ENCODE data around the gene CD44.
A peak's percentile ranks its signal among the peaks of the same experiment; 100 is the strongest.

The CD44 gene

DNA sequence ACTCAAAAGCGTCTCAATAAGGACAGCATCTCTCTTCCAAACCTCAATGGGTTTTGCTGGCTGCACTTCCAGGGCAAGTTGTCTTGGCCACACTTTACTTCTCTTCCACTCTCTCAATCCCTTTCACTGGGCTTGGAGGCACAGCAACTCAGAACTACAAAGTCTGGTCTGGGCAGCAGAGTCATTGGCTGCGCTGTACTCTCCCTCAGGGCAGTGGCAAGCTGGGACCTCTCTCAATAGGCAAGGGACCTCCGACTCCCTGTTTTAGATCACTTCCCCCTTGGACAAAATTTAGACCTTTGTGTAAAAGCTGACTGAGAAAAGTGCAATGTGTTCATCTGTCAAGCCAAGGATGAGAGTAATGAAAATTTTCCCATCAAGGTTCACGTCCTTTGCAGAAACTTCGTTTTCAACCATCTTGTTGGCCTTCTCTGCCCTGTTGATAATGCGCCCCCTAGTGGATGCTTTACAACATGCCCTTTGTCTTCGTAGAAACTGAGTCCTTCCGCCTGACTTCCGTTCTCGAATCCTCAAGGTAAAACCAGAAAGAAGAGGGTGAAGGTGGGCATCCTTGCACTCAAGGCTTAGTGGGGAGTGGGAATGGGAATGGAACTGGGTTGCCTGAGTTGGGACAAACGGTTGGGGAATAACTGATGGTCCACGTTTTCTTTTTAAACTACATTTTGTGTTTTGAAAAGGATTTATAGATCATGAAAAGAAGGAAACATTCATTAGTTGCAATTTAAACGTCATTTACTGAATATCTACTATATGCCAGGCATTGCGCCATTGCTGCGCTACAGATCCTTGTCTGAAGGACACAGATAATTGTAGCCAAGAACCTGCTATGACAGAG is 99.1 kb downstream of the CD44 start:
- peak; percentile 47 for DNase-seq (ENCODE audit: low spot score)

DNA sequence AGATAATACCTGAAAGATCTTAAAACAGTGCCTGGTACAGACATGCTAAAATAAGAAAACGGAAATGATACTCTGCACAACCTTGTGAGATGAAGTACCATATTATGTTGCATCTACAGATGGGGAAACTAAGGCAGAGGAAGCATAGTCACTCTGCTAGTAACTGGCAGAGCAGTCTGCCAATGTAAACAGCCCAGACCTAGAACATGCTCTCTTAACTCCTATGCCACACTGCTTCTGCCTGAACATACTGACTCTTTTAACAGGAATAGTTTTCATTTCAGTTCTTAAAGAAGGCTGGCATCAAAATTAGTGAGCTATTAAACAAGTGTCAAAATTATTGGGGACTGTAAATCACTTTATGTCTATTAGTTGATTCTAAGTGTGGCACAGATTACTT is 99.9 kb downstream of the CD44 start:
- DNase-seq (ENCODE audit: low spot score) = no peak

DNA sequence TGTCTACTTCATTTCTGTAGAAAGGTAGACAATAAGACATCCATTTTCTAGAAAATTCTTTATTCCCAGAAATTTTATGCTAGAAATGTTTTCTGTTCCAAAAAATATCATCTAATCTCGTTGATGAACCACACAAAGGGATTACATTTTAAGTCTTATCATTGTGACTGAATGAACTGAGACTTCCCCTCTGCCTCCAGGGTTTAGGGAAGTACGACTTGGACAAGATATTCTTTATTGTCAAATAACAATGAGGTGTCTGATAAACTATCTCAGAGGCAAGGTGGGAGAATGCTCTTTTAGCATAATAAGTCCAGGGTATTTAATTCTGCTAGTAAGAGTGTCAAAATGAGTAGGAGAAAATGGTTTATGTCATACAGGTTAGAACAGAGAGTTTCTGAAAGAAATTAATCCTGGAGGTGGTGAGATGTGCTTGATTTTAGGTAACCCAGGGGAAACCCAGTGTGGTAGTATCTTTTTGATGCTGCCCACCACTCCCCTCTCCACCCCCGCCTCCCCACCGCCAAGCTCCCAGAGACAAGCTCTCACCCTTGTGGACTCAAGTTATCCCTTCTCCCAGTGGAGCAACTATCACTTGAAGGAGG is 100.6 kb downstream of the CD44 start:
- DNase-seq (ENCODE audit: low spot score) = no peak

DNA sequence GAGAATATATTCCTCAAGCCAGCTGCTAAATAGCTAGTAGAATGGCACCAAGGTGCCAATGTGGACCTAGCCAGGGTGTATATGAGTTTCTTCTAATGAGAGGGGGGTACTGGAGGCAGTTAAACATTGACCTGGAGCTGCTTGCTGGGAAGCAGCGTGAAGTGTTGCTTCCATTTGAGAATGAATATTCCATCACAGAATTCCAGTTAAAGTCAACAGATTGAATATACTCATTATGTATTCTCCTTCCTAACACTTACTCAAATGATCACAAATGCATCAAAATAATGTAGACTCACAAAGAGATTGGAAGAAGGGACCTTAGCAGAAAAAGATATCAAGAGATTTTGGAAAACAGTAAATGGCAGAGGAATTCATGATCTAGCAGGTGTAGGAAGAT is 102.1 kb downstream of the CD44 start:
- no peak for DNase-seq (ENCODE audit: low spot score)

DNA sequence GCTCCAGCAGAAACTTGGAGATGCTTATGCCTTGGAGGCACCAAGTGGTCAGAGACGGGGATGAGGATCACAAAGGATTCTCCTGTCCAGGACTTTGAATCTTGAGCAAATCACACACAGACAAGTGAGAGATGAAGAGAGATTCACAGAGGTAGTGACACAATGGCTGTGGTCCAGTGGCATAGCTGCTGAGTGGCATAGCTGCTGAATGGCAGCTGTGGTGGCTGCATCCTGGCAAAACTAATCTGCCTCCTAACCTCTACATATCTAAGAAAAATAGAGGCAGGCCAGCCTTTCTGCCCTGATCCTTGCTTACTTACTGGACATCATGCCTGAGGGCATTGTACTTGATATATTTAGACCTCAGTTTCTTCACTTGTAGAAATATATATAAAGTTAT is 102.6 kb downstream of the CD44 start:
- no peak for DNase-seq (ENCODE audit: low spot score)

DNA sequence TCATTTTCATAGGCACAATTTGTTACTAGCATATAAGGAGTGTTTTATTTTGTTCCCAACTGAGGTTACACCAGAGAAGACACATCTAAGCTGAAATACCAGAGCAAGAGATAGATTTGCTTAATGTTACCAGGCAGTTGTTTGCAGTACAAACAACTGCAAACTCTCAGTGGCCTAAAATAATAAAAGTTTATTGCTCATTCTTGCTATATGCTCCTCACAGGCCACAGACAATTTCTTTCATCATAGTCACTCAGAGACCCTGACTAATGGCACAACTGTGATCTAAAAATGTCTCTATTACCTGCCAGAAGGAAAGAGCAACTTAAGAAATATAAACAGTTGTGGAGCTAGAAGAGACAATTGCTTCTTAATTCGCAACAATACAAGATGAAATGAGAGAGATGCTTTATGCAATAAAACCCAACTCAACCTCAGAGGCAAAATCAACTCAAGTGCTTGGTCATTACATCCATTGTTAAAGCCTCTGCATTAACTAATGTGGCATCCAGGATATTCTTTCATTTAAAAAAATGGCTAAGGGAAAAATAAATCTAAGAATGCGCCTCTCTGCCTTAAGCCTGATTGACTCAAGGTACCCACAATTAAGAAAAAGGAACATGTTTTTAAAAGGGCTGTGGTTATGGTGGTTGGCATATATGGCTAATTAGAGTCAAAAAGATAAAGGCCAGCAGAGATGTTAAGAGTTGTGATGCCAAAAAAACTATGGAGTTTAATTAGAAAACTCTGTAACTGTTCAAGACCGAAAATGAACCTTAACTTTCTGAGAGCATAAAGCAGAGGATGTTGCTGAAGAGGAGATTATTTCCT is 103.7 kb downstream of the CD44 start:
- DNase-seq (ENCODE audit: low spot score) = no peak

DNA sequence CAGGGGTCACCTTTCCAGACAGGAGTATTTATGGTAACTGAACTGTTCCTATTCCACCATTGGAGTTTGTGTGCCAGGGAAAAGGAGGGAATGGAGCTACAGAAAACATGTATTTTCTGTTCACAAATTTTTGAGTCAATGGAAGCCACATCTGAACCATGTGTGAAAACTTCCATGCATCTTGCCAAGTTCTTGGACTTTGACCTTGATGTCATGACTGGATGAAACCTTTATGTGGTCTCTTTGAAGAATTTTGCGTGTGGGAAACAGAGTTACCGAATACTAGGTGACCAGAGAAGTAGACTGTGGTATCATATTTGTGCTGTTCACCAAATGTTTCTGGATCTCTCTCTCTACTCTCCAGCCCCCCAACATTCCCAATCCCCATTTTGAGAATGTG is 104.8 kb downstream of the CD44 start:
- no peak for DNase-seq (ENCODE audit: low spot score)

DNA sequence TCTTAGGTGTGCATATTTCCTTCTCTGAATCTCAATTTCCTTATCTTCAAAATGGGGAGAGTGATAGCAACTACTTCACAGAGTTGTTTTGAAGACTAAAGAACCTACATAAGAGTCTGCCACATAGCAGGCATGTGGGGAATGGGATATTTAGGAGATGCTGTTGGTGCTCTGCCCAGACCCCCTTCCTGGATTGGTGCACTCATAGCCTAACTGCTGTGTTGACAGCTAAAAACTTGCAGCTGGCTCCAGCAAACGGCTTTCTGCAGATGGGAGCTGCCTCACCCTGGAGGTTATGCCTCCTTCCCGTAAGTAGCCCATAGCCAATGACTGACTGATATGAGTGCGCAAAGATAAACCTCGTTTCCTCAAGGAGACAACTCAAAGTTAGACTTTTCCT is 106.1 kb downstream of the CD44 start:
- DNase-seq (ENCODE audit: low spot score) = no peak

DNA sequence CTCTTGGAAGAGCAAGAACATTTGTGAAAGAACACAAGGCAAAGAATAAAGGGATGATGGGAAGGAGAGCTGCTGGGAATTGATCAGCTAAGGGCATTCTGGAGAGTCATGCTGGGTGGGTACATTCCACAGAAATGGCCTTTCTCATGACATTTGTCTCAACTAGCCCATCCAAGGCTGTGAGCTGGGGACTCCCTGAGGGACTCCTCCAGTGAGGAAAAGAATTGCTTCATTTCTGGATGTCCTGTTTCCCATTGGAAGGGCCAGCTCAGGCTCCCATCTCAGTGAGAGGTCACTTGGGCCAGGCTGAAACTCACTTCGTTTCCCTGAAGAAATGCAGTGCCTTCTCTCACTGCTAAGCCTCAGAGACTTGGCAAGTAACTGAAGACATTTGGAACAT is 106.8 kb downstream of the CD44 start:
- no peak for DNase-seq (ENCODE audit: low spot score)

DNA sequence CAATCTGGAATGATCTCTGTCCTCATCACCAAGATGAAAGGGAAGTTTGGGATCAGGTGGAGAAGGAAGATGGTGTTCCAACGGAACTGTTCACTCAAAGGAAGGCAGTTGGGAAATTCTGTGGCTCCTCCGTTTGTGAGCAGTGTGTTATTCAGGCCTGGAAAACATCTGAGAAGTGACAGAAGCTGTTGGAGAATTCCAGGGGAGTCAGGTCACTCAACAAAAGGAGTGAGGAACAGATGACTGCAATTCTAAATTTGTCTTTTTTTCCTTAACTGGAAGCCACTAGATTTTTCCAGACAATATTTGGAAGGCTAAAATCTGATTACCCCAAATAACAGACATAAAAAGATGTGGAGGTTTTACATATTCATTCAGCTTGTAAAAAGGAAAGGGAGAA is 107.8 kb downstream of the CD44 start:
- no peak for DNase-seq (ENCODE audit: low spot score)

DNA sequence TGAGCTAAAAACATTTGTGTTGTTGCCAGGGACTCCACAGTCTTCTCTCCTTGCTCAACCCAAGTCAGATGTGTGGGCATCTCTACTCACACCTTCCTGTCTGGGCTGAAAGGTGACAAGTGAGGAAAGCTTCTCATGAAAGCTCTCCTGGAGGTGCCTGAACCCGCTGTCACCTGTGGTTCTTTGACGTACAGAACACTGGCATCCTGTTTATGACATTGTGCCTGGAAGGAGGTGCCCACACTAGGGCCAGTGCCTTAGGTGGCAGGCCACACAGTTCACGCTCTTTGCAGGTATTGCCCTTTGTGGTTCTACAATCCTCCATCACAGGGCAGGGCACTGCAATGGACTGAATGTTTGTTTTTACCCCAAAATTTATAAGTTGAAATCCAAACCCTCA is 108.5 kb downstream of the CD44 start:
- DNase-seq (ENCODE audit: low spot score) = no peak

DNA sequence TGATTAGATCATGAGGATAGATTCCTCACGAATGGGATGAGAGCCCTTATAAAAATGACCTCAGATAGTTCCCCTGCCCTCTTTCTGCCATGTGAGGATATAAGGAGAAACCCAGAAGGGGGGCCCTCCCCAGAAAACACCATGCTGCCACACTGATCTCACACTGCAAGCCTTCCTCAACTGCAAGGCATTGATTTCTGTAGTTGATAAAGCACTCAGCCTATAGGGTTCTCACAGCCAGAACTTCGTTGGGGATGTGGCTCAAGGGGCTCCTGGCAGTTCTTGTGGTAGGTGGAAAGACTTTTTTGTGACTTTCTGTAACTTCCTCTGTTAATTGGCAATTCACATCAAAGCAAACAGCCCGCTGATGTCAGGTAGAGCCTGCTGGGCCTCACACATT is 108.9 kb downstream of the CD44 start:
- no peak for DNase-seq (ENCODE audit: low spot score)

DNA sequence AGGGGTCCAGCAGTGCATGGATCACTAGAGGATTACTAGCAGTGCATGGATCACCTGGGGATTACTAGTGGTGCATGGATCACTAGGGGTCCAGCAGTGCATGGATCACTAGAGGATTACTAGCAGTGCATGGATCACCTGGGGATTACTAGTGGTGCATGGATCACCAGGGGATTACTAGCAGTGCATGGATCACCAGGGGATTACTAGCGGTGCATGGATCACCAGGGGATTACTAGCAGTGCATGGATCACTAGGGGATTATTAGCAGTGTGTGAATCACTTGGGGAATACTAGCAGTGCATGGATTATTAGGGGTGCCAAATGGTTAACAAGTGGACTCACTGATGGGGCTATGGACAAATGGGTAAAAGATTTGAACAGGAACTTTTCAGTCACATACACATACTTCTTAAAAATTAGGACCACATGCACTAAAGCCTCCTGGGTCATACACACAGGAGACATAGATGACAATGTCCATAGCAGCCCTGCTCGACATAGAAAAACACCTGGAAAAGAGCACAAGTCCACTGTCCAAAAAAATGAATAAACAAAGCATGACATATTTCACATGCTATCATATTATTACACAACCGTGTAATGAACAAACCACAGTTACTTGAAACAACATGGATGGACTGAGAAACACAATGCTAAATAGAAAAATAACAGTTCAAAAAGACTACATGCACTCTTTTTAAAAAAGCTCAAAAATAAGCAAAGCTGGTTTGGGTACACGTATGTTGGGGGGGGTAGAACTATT is 109.8 kb downstream of the CD44 start:
- no peak for DNase-seq (ENCODE audit: low spot score)

DNA sequence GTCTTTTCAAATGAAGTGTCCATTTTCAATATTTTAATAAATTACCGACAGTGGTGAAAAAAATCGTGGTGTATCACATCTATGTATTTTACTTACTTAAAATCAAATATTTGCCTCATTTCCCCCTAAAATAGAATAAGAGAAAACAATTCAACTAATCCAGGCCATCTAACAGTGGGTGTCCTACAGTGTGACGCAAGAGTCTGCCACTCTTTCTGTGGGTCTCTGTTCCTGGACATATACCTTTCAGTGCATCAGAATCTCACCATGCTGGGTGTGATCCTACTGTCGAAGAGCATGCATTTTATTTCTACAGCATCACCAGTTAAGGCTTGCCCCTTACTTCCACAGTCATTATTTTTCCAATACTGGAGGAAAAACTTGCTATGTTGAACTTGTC is 111.2 kb downstream of the CD44 start:
- no peak for DNase-seq (ENCODE audit: low spot score)

DNA sequence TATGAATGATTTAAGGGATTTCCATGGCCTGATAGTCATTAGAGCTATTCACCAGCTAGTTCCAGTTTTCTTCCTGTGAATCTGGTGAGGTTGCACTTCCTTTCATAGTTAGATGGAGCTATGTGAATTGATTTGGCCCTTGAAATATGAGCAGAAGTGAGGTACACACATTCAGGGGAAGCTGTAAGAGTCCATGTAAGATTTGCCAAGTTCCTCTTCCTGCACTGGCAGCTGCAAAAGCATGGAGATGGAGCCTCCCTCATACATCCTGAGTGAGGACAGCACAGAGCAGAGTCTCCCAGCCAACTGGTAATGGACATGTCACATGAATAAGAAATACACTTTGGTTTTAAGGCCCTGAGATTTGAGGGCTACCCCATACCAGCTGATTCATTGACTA is 111.7 kb downstream of the CD44 start:
- DNase-seq (ENCODE audit: low spot score) = no peak

DNA sequence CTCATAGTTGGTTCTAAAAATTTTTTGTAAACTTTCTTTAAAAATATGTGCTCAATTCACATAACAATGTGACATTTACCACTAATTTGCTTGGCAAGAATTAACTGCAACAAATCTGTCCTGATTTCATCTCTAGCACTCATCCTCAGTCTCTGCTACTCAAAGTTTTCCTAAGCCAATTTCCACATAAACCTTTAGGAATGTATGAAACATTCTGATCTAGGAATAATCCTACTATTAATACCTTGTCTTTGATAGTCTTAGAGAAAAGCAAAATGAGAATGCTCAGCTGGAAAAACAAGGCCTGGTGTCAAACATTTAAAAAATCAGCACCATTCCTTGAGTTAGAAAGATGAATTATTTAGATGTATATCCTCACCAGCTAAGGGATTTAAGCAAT is 114.3 kb downstream of the CD44 start:
- no peak for DNase-seq (ENCODE audit: low spot score)

DNA sequence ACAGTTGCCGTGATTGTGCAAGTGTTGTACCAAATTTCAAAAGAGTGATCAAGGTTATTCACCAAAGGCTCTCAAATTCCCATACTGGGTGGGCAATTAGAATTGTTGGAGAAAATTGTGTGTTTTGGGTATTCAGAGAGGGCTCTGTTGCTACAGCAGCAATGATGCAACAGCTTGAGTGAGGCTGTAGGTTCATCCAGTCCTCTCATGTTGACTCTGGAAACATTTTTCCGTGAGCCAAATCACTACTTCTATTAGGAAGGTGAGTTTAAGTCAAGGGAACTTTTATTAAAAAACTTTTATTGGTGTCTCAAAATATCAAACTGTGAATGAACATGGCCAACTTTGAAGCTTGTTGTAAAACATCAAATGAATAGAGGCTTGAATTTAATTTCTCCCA is 116.5 kb downstream of the CD44 start:
- no peak for DNase-seq (ENCODE audit: low spot score)

DNA sequence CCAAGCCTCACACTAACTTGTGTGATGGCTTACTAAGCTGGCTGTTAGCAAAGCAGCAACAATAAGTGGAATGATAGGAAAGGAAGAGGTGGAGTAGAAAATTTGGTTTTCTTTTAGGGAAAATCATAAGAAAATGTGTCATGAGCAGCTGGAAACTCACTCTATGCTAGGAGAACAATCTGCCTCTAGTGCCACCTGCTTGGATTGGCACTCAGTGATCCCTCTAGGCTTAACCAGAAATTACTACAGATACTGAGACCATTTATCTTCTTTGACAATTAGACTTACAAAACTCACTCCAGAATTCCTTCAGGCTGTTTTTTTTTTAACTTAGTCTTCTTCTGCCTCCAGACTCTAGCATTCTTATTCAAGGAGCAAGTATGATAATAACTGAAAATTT is 117.3 kb downstream of the CD44 start:
- DNase-seq (ENCODE audit: low spot score) = no peak

DNA sequence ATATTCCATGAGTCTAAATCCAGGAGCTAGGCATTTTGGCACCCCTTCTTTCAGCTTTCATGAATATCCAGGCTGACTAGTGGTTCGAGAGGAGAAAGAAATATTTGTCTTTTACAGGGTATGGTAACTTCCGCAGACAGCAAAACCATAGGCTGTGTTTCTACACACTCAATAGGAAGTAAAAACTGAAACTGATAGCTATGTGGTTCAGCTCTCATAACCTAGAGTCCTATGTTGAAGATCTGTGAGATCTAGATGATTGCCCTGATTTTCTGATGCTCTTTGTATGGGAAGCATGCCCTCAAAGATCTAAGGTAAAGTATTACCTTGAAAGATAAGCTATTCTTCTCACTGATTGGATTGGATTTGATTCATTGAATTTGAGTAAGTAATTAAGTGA is 118.3 kb downstream of the CD44 start:
- peak; percentile 56 for DNase-seq (ENCODE audit: low spot score)

DNA sequence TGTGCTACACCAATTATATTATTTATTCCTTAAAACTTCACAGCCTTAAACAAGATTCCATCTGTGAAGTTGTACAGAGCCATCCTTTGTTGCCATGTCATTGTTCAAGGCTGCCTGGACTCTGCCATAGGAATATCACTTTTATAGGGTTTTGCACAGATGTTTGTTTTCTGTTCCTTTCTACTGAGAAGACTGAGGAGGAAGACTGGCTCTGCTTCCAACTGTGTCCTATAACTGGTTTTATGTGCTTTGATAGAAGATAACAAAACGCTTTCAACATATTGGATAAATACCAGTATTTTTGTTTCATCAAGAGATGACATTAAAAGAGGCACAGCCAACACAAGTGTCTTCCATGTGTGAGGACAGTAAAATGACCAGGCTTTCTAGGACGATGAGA is 120.6 kb downstream of the CD44 start:
- DNase-seq (ENCODE audit: low spot score) = no peak

DNA sequence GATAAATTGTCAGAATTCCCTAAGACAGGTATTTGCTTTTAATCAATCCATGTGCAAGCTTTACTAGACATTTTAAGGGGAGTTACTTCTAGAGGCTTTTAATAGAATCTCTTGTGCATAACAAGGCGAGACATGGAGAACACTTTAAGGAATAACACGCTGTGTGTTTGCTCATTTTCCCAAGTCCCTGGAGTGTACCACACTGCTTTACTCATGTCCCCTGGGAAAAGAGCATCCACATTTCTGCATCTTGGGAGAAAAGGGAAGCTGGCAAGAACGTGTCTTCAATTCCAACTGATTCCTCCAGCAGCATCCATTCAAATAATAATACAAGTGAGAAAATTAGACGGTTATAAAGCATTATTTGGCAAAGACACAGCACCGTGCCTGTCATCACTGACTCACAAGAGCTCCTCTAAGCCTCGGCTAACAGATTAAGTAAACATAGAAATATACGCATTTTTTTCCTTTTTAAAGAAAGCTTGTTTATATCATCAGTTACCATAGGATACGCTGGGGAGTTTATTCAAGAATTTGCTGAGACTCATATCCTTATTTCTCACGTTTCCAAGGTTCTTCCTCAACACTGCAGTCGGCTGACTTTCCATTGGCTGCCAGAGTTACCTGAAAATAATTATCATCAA is 121.5 kb downstream of the CD44 start:
- DNase-seq (ENCODE audit: low spot score) = no peak

DNA sequence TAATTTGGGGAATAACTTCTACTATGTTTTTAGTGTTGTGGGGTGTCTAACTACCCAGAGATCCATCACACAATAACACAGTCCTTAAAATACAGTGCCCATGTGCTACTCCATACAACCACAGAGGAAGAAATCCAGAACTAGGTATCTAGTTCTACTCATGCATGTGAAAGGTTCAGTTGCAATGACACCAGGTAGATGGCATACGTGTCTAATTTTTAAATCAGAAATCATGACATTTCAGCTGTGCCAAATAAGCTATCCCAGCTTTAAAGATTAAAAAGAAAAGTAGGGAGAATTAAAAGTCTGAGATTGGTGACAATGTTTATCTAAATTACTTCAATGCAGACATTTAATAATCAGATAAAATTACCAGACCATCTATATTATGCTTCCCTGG is 122.2 kb downstream of the CD44 start:
- no peak for DNase-seq (ENCODE audit: low spot score)

Data from germinal center (tissue), 1 donor.